WTC11 (cell line): ENCODE data around the gene MUC12. TPM values are rescaled to one million over a fixed set of nuclear protein-coding genes. Genes with fewer than 3 reads are reported as not detected.
"Not testable (repeated sequence)": the region's sequence is repeated elsewhere in the genome, so short reads cannot be mapped to it uniquely, and the experiment has no call there.

ENCODE experiments used
- ATAC-seq: fragments of 200-7000 bp; cut with Tn5 transposase; 2 replicates; pipeline ENCODE4 v1.10.0; 2021; ENCODE audit warnings: mild to moderate bottlenecking, moderate library complexity
- CTCF ChIA-PET: fragments of 300-600 bp; sonication (Branson Sonifier 250); formaldehyde crosslinking; loops from one replicate; lab custom pipeline; 2021; ENCODE audit warnings: antibody characterized with exemption; lab: Charles Lee
- POLR2A ChIA-PET: fragments of 350-600 bp; sonication (Branson Sonifier 250); formaldehyde crosslinking; loops from one replicate; lab custom pipeline; 2021; ENCODE audit warnings: antibody characterized with exemption; lab: Charles Lee
- DNase-seq: peaks from one replicate; pipeline ENCODE4 v3.0.0; 2021; ENCODE audit warnings: low spot score
- H3K27ac Mint-ChIP-seq: 2 replicates; pipeline ENCODE4 v1.8.0; 2021; ENCODE audit warnings: mixed read lengths
- H3K27me3 Mint-ChIP-seq: 2 replicates; pipeline ENCODE4 v1.8.0; 2021; ENCODE audit warnings: low read depth, mild to moderate bottlenecking, moderate library complexity, mixed read lengths
- H3K36me3 Mint-ChIP-seq: 2 replicates; pipeline ENCODE4 v1.8.0; 2021; ENCODE audit warnings: mixed read lengths
- H3K4me1 Mint-ChIP-seq: 2 replicates; pipeline ENCODE4 v1.8.0; 2022; ENCODE audit warnings: mixed read lengths
- H3K4me3 Mint-ChIP-seq: 2 replicates; pipeline ENCODE4 v1.8.0; 2021; ENCODE audit warnings: mild to moderate bottlenecking, moderate library complexity, mixed read lengths
- H3K9me3 Mint-ChIP-seq: 2 replicates; pipeline ENCODE4 v1.8.0; 2021; ENCODE audit warnings: mixed read lengths
- GTF2I ChIP-seq: fragments of 250-450 bp; sonication (Bioruptor Pico); conservative IDR thresholded peaks from 2 replicates; pipeline ENCODE4 v1.4.0; 2021; ENCODE audit warnings: mild to moderate bottlenecking
- JAZF1 ChIP-seq: fragments of 250-450 bp; sonication (Bioruptor Pico); IDR thresholded peaks from 2 replicates; pipeline ENCODE4 v1.9.0; 2021; ENCODE audit warnings: moderate library complexity, mild to moderate bottlenecking, inconsistent platforms
- KAT7 ChIP-seq: sonication (generic); formaldehyde crosslinking; IDR thresholded peaks from 2 replicates; pipeline ENCODE4 v1.8.1; 2023; ENCODE audit warnings: missing genetic modification reagents, mild to moderate bottlenecking, borderline replicate concordance
- ZBTB21 ChIP-seq: sonication (generic); formaldehyde crosslinking; IDR thresholded peaks from 2 replicates; pipeline ENCODE4 v1.8.1; 2023; ENCODE audit warnings: mild to moderate bottlenecking, missing genetic modification reagents, borderline replicate concordance
- total RNA-seq: library from RNA; stranded (reverse); gene quantifications from 3 replicates; pipeline ENCODE4 v1.2.3, GENCODE V29; 2021
- TF ChIP-seq, protein P1 (sequence below): fragments of 250-450 bp; sonication (Bioruptor Pico); IDR thresholded peaks from 2 replicates; pipeline ENCODE4 v1.8.0; 2021; ENCODE audit warnings: mild to moderate bottlenecking
- TF ChIP-seq, protein P2 (sequence below): sonication (generic); formaldehyde crosslinking; IDR thresholded peaks from 2 replicates; pipeline ENCODE4 v1.8.1; 2023; ENCODE audit warnings: mild to moderate bottlenecking, missing genetic modification reagents, borderline replicate concordance
- TF ChIP-seq, protein P3 (sequence below): sonication (generic); formaldehyde crosslinking; conservative IDR thresholded peaks from 2 replicates; pipeline ENCODE4 v1.8.1; 2023; ENCODE audit warnings: mild to moderate bottlenecking, low read depth, missing genetic modification reagents, moderate library complexity
- TF ChIP-seq, protein P4 (sequence below): sonication (generic); formaldehyde crosslinking; IDR thresholded peaks from 2 replicates; pipeline ENCODE4 v1.8.1; 2023; ENCODE audit warnings: mild to moderate bottlenecking, moderate library complexity, missing genetic modification reagents
- TF ChIP-seq, protein P5 (sequence below): sonication (generic); formaldehyde crosslinking; IDR thresholded peaks from 2 replicates; pipeline ENCODE4 v1.8.1; 2023; ENCODE audit warnings: mild to moderate bottlenecking, missing genetic modification reagents
- TF ChIP-seq, protein P6 (sequence below): sonication (generic); formaldehyde crosslinking; IDR thresholded peaks from 2 replicates; pipeline ENCODE4 v1.8.0; 2022; ENCODE audit warnings: missing genetic modification reagents
- TF ChIP-seq, protein P7 (sequence below): sonication (generic); formaldehyde crosslinking; IDR thresholded peaks from 2 replicates; pipeline ENCODE4 v1.8.1; 2023; ENCODE audit warnings: mild to moderate bottlenecking, missing genetic modification reagents, moderate library complexity

The MUC12 gene
- total RNA-seq, 1 experiment from 2014 or later: 5.7 TPM

DNA sequence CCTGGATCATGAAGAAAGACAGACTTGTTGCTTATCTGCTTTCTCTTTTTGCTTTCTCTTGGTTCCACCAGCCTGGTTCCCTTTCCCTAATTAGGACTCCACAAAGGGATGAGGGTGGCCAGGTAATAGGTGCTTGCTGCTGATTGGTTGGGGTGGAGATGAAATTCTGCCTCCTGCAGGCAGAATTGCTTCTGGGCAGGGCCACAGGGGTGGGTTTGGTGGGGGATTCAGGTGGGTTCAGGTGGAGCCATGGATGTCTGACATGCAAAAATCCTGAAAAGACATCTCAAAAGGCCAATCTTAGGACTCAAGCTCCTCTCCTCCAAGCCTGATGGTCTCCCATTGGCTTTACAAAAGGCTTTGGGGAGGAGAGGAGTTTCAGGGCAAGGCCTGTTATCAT is 48.3 kb upstream of the MUC12 start:
- Mint-ChIP-seq H3K27ac (no peak overlapping the region), H3K4me1 (peaks cover 36% of the 10 kb centered on the region), H3K36me3 (peaks cover 6% of the 10 kb centered on the region), H3K4me3 (no peak overlapping the region), H3K9me3 (peaks cover 13% of the 10 kb centered on the region), H3K27me3 (no peaks in the 10 kb centered on the region)
- DNase-seq: no peak
- CTCF ChIA-PET: no interaction called here
- ATAC-seq: peak; percentile 32; the same call in 1 of the 2 replicates
- POLR2A ChIA-PET: interaction anchor here (1.0 kb wide), 1 partner anchor 45 kb away, joined by 3 read pairs; no protein-coding TSS in a partner anchor
- TF ChIP-seq GTF2I (CRISPR knock-in tag): no peak
- TF ChIP-seq, protein P1, sequence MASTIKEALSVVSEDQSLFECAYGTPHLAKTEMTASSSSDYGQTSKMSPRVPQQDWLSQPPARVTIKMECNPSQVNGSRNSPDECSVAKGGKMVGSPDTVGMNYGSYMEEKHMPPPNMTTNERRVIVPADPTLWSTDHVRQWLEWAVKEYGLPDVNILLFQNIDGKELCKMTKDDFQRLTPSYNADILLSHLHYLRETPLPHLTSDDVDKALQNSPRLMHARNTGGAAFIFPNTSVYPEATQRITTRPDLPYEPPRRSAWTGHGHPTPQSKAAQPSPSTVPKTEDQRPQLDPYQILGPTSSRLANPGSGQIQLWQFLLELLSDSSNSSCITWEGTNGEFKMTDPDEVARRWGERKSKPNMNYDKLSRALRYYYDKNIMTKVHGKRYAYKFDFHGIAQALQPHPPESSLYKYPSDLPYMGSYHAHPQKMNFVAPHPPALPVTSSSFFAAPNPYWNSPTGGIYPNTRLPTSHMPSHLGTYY: no peak
- TF ChIP-seq KAT7 (CRISPR knock-in tag): no peak
- TF ChIP-seq, protein P2, sequence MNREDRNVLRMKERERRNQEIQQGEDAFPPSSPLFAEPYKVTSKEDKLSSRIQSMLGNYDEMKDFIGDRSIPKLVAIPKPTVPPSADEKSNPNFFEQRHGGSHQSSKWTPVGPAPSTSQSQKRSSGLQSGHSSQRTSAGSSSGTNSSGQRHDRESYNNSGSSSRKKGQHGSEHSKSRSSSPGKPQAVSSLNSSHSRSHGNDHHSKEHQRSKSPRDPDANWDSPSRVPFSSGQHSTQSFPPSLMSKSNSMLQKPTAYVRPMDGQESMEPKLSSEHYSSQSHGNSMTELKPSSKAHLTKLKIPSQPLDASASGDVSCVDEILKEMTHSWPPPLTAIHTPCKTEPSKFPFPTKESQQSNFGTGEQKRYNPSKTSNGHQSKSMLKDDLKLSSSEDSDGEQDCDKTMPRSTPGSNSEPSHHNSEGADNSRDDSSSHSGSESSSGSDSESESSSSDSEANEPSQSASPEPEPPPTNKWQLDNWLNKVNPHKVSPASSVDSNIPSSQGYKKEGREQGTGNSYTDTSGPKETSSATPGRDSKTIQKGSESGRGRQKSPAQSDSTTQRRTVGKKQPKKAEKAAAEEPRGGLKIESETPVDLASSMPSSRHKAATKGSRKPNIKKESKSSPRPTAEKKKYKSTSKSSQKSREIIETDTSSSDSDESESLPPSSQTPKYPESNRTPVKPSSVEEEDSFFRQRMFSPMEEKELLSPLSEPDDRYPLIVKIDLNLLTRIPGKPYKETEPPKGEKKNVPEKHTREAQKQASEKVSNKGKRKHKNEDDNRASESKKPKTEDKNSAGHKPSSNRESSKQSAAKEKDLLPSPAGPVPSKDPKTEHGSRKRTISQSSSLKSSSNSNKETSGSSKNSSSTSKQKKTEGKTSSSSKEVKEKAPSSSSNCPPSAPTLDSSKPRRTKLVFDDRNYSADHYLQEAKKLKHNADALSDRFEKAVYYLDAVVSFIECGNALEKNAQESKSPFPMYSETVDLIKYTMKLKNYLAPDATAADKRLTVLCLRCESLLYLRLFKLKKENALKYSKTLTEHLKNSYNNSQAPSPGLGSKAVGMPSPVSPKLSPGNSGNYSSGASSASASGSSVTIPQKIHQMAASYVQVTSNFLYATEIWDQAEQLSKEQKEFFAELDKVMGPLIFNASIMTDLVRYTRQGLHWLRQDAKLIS (CRISPR knock-in tag): no peak
- TF ChIP-seq ZBTB21 (CRISPR knock-in tag): no peak
- TF ChIP-seq, protein P3, sequence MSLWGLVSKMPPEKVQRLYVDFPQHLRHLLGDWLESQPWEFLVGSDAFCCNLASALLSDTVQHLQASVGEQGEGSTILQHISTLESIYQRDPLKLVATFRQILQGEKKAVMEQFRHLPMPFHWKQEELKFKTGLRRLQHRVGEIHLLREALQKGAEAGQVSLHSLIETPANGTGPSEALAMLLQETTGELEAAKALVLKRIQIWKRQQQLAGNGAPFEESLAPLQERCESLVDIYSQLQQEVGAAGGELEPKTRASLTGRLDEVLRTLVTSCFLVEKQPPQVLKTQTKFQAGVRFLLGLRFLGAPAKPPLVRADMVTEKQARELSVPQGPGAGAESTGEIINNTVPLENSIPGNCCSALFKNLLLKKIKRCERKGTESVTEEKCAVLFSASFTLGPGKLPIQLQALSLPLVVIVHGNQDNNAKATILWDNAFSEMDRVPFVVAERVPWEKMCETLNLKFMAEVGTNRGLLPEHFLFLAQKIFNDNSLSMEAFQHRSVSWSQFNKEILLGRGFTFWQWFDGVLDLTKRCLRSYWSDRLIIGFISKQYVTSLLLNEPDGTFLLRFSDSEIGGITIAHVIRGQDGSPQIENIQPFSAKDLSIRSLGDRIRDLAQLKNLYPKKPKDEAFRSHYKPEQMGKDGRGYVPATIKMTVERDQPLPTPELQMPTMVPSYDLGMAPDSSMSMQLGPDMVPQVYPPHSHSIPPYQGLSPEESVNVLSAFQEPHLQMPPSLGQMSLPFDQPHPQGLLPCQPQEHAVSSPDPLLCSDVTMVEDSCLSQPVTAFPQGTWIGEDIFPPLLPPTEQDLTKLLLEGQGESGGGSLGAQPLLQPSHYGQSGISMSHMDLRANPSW (CRISPR knock-in tag): no peak
- TF ChIP-seq, protein P4, sequence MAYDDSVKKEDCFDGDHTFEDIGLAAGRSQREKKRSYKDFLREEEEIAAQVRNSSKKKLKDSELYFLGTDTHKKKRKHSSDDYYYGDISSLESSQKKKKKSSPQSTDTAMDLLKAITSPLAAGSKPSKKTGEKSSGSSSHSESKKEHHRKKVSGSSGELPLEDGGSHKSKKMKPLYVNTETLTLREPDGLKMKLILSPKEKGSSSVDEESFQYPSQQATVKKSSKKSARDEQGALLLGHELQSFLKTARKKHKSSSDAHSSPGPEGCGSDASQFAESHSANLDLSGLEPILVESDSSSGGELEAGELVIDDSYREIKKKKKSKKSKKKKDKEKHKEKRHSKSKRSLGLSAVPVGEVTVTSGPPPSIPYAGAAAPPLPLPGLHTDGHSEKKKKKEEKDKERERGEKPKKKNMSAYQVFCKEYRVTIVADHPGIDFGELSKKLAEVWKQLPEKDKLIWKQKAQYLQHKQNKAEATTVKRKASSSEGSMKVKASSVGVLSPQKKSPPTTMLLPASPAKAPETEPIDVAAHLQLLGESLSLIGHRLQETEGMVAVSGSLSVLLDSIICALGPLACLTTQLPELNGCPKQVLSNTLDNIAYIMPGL (CRISPR knock-in tag): no peak
- TF ChIP-seq, protein P5, sequence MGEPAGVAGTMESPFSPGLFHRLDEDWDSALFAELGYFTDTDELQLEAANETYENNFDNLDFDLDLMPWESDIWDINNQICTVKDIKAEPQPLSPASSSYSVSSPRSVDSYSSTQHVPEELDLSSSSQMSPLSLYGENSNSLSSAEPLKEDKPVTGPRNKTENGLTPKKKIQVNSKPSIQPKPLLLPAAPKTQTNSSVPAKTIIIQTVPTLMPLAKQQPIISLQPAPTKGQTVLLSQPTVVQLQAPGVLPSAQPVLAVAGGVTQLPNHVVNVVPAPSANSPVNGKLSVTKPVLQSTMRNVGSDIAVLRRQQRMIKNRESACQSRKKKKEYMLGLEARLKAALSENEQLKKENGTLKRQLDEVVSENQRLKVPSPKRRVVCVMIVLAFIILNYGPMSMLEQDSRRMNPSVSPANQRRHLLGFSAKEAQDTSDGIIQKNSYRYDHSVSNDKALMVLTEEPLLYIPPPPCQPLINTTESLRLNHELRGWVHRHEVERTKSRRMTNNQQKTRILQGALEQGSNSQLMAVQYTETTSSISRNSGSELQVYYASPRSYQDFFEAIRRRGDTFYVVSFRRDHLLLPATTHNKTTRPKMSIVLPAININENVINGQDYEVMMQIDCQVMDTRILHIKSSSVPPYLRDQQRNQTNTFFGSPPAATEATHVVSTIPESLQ (CRISPR knock-in tag): no peak

DNA sequence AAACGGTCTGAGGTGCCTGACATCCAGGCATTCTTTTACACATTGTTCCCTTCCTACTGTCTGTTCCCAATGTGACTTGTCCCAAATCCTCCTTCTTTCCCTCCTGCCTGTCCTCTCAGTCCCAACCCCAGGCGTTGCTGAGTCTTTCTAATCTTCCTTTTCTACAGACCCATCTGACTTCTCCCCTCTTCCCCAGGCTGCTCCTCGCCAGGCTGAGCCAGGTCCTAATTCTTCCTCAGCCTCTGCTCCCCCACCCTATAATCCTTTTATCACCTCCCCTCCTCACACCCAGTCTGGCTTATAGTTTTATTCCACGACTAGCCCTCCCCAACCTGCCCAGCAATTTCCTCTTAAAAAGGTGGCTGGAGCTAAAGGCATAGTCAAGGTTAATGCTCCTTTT is 45.7 kb upstream of the MUC12 start:
- CTCF ChIA-PET, POLR2A ChIA-PET, H3K27me3 Mint-ChIP-seq, DNase-seq, H3K36me3 Mint-ChIP-seq, ATAC-seq: not testable (repeated sequence)
- Mint-ChIP-seq H3K4me1 (peaks cover 25% of the 10 kb centered on the region), H3K9me3 (peaks cover 13% of the 10 kb centered on the region), H3K27ac (peak overlapping the region; percentile 13; the same call in 1 of the 2 replicates), H3K4me3 (peak overlapping the region; percentile 12)

DNA sequence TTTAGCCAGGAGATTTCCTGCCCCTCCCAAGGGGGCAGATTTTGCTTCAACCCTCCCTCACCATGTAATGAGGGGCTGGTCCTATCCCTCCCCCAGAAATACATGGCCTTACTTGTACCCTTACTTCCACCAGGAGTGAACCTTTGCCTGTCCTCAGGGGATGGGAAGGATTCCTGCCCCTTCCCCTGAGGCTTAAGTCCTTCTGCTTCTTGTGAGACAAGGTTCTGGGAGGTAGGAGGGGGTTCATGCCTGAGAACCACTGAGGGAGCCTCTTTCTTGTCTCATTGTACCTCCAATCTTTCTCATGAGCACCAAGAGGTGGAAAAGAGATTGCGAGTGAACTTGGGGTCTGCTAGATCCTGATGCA is 39.6 kb upstream of the MUC12 start:
- Mint-ChIP-seq H3K27ac (peak overlapping the region; percentile 97), H3K36me3 (peaks cover 26% of the 10 kb centered on the region), H3K9me3 (peaks cover 16% of the 10 kb centered on the region), H3K4me1 (peaks cover 22% of the 10 kb centered on the region), H3K27me3 (no peaks in the 10 kb centered on the region; the same call in none of the 2 replicates), H3K4me3 (peak overlapping the region; percentile 17; the same call in 1 of the 2 replicates)
- DNase-seq (no peak), ATAC-seq (no peak)
- CTCF ChIA-PET: no interaction called here
- POLR2A ChIA-PET: no interaction called here
- TF ChIP-seq, protein P6, sequence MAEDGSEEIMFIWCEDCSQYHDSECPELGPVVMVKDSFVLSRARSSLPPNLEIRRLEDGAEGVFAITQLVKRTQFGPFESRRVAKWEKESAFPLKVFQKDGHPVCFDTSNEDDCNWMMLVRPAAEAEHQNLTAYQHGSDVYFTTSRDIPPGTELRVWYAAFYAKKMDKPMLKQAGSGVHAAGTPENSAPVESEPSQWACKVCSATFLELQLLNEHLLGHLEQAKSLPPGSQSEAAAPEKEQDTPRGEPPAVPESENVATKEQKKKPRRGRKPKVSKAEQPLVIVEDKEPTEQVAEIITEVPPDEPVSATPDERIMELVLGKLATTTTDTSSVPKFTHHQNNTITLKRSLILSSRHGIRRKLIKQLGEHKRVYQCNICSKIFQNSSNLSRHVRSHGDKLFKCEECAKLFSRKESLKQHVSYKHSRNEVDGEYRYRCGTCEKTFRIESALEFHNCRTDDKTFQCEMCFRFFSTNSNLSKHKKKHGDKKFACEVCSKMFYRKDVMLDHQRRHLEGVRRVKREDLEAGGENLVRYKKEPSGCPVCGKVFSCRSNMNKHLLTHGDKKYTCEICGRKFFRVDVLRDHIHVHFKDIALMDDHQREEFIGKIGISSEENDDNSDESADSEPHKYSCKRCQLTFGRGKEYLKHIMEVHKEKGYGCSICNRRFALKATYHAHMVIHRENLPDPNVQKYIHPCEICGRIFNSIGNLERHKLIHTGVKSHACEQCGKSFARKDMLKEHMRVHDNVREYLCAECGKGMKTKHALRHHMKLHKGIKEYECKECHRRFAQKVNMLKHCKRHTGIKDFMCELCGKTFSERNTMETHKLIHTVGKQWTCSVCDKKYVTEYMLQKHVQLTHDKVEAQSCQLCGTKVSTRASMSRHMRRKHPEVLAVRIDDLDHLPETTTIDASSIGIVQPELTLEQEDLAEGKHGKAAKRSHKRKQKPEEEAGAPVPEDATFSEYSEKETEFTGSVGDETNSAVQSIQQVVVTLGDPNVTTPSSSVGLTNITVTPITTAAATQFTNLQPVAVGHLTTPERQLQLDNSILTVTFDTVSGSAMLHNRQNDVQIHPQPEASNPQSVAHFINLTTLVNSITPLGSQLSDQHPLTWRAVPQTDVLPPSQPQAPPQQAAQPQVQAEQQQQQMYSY (CRISPR knock-in tag): no peak
- TF ChIP-seq, protein P7, sequence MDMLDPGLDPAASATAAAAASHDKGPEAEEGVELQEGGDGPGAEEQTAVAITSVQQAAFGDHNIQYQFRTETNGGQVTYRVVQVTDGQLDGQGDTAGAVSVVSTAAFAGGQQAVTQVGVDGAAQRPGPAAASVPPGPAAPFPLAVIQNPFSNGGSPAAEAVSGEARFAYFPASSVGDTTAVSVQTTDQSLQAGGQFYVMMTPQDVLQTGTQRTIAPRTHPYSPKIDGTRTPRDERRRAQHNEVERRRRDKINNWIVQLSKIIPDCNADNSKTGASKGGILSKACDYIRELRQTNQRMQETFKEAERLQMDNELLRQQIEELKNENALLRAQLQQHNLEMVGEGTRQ: no peak
- TF ChIP-seq JAZF1 (CRISPR knock-in tag): no peak
